GM23338 (cell line): ENCODE results near the gene OR52D1.

ENCODE experiments used
- CREB1 ChIP-seq: fragments of 250-450 bp; sonication (Bioruptor Pico); IDR thresholded peaks from 2 replicates; pipeline ENCODE4 v1.5.0; 2020; ENCODE audit warnings: low read depth, mild to moderate bottlenecking, moderate library complexity
- CTCF ChIP-seq, 2 experiments: fragments of 200-600 bp in 1 of 2; sonication (generic) in 1 of 2; conservative IDR thresholded peaks; 2 replicates each; pipeline versions ENCODE4 v1.5.1 to v1.6.1; 2016 to 2017; ENCODE audit warnings: antibody characterized with exemption in 2 of 2, low read depth in 2 of 2, mild to moderate bottlenecking in 2 of 2, moderate library complexity in 1 of 2
- EZH2 ChIP-seq: fragments of 200-600 bp; sonication (generic); IDR thresholded peaks from one replicate; pipeline ENCODE4 v1.8.0; 2017; ENCODE audit warnings: antibody characterized with exemption, mild to moderate bottlenecking, low read depth; ENCODE audit not compliant: unreplicated experiment
- EZH2phosphoT487 ChIP-seq: fragments of 200-600 bp; sonication (generic); IDR thresholded peaks from one replicate; pipeline ENCODE4 v1.8.1; 2018; ENCODE audit warnings: antibody characterized with exemption; ENCODE audit not compliant: unreplicated experiment
- JUNB ChIP-seq: IDR thresholded peaks from one replicate; pipeline ENCODE4 v1.6.1; 2016; ENCODE audit warnings: antibody characterized with exemption; ENCODE audit not compliant: unreplicated experiment
- NANOG ChIP-seq: IDR thresholded peaks from 2 replicates; pipeline ENCODE4 v1.6.1; 2016; ENCODE audit warnings: antibody characterized with exemption, borderline replicate concordance
- POLR2AphosphoS5 ChIP-seq: IDR thresholded peaks from 2 replicates; pipeline ENCODE4 v1.6.1; 2016; ENCODE audit warnings: antibody characterized with exemption, low read depth
- STAT1 ChIP-seq: IDR thresholded peaks from one replicate; pipeline ENCODE4 v1.6.1; 2016; ENCODE audit warnings: antibody characterized with exemption; ENCODE audit not compliant: unreplicated experiment
- ZNF114 ChIP-seq: fragments of 250-450 bp; sonication (Bioruptor Pico); IDR thresholded peaks from 2 replicates; pipeline ENCODE4 v1.5.0; 2020; ENCODE audit warnings: mild to moderate bottlenecking, moderate library complexity
- ZNF331 ChIP-seq: fragments of 250-450 bp; sonication (Bioruptor Pico); IDR thresholded peaks from 2 replicates; pipeline ENCODE4 v1.5.0; 2020; ENCODE audit warnings: low read depth, mild to moderate bottlenecking, moderate library complexity
- TF ChIP-seq, protein P1 (sequence below): IDR thresholded peaks from one replicate; pipeline ENCODE4 v1.6.1; 2018; ENCODE audit warnings: antibody characterized with exemption; ENCODE audit not compliant: unreplicated experiment
- TF ChIP-seq, protein P2 (sequence below): IDR thresholded peaks from 2 replicates; pipeline ENCODE4 v1.6.1; 2016; ENCODE audit warnings: antibody characterized with exemption
- TF ChIP-seq, protein P3 (sequence below): fragments of 250-450 bp; sonication (Bioruptor Pico); IDR thresholded peaks from 2 replicates; pipeline ENCODE4 v1.5.0; 2020; ENCODE audit warnings: mild to moderate bottlenecking, moderate library complexity

- TF ChIP-seq EZH2 (no peak), CTCF (conservative IDR thresholded peaks at IDR 0.05; ENCODE audit: low read depth in 2 of 2) (no peak), ZNF331 (CRISPR knock-in tag) (no peak), EZH2phosphoT487 (no peak), NANOG (no peak), CREB1 (CRISPR knock-in tag) (no peak), STAT1 (no peak), POLR2AphosphoS5 (no peak), JUNB (no peak), ZNF114 (CRISPR knock-in tag) (no peak)
- TF ChIP-seq, protein P1, sequence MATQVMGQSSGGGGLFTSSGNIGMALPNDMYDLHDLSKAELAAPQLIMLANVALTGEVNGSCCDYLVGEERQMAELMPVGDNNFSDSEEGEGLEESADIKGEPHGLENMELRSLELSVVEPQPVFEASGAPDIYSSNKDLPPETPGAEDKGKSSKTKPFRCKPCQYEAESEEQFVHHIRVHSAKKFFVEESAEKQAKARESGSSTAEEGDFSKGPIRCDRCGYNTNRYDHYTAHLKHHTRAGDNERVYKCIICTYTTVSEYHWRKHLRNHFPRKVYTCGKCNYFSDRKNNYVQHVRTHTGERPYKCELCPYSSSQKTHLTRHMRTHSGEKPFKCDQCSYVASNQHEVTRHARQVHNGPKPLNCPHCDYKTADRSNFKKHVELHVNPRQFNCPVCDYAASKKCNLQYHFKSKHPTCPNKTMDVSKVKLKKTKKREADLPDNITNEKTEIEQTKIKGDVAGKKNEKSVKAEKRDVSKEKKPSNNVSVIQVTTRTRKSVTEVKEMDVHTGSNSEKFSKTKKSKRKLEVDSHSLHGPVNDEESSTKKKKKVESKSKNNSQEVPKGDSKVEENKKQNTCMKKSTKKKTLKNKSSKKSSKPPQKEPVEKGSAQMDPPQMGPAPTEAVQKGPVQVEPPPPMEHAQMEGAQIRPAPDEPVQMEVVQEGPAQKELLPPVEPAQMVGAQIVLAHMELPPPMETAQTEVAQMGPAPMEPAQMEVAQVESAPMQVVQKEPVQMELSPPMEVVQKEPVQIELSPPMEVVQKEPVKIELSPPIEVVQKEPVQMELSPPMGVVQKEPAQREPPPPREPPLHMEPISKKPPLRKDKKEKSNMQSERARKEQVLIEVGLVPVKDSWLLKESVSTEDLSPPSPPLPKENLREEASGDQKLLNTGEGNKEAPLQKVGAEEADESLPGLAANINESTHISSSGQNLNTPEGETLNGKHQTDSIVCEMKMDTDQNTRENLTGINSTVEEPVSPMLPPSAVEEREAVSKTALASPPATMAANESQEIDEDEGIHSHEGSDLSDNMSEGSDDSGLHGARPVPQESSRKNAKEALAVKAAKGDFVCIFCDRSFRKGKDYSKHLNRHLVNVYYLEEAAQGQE: no peak
- TF ChIP-seq, protein P2, sequence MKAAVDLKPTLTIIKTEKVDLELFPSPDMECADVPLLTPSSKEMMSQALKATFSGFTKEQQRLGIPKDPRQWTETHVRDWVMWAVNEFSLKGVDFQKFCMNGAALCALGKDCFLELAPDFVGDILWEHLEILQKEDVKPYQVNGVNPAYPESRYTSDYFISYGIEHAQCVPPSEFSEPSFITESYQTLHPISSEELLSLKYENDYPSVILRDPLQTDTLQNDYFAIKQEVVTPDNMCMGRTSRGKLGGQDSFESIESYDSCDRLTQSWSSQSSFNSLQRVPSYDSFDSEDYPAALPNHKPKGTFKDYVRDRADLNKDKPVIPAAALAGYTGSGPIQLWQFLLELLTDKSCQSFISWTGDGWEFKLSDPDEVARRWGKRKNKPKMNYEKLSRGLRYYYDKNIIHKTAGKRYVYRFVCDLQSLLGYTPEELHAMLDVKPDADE: no peak
- TF ChIP-seq, protein P3, sequence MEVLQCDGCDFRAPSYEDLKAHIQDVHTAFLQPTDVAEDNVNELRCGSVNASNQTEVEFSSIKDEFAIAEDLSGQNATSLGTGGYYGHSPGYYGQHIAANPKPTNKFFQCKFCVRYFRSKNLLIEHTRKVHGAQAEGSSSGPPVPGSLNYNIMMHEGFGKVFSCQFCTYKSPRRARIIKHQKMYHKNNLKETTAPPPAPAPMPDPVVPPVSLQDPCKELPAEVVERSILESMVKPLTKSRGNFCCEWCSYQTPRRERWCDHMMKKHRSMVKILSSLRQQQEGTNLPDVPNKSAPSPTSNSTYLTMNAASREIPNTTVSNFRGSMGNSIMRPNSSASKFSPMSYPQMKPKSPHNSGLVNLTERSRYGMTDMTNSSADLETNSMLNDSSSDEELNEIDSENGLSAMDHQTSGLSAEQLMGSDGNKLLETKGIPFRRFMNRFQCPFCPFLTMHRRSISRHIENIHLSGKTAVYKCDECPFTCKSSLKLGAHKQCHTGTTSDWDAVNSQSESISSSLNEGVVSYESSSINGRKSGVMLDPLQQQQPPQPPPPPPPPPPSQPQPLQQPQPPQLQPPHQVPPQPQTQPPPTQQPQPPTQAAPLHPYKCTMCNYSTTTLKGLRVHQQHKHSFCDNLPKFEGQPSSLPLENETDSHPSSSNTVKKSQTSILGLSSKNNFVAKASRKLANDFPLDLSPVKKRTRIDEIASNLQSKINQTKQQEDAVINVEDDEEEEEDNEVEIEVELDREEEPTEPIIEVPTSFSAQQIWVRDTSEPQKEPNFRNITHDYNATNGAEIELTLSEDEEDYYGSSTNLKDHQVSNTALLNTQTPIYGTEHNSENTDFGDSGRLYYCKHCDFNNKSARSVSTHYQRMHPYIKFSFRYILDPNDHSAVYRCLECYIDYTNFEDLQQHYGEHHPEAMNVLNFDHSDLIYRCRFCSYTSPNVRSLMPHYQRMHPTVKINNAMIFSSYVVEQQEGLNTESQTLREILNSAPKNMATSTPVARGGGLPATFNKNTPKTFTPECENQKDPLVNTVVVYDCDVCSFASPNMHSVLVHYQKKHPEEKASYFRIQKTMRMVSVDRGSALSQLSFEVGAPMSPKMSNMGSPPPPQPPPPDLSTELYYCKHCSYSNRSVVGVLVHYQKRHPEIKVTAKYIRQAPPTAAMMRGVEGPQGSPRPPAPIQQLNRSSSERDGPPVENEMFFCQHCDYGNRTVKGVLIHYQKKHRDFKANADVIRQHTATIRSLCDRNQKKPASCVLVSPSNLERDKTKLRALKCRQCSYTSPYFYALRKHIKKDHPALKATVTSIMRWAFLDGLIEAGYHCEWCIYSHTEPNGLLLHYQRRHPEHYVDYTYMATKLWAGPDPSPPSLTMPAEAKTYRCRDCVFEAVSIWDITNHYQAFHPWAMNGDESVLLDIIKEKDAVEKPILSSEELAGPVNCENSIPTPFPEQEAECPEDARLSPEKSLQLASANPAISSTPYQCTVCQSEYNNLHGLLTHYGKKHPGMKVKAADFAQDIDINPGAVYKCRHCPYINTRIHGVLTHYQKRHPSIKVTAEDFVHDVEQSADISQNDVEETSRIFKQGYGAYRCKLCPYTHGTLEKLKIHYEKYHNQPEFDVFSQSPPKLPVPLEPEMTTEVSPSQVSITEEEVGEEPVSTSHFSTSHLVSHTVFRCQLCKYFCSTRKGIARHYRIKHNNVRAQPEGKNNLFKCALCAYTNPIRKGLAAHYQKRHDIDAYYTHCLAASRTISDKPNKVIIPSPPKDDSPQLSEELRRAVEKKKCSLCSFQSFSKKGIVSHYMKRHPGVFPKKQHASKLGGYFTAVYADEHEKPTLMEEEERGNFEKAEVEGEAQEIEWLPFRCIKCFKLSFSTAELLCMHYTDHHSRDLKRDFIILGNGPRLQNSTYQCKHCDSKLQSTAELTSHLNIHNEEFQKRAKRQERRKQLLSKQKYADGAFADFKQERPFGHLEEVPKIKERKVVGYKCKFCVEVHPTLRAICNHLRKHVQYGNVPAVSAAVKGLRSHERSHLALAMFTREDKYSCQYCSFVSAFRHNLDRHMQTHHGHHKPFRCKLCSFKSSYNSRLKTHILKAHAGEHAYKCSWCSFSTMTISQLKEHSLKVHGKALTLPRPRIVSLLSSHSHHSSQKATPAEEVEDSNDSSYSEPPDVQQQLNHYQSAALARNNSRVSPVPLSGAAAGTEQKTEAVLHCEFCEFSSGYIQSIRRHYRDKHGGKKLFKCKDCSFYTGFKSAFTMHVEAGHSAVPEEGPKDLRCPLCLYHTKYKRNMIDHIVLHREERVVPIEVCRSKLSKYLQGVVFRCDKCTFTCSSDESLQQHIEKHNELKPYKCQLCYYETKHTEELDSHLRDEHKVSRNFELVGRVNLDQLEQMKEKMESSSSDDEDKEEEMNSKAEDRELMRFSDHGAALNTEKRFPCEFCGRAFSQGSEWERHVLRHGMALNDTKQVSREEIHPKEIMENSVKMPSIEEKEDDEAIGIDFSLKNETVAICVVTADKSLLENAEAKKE: no peak
Measured at GRCh38 chr11:5534046-5534445, 45.6 kb downstream of the OR52D1 start.
